ENCODE measurements around the gene DRG2. TPM values are rescaled to one million over a fixed set of nuclear protein-coding genes. Genes with fewer than 3 reads are reported as not detected.
A peak's percentile ranks its signal among the peaks of the same experiment; 100 is the strongest.

Gene DRG2, protein sequence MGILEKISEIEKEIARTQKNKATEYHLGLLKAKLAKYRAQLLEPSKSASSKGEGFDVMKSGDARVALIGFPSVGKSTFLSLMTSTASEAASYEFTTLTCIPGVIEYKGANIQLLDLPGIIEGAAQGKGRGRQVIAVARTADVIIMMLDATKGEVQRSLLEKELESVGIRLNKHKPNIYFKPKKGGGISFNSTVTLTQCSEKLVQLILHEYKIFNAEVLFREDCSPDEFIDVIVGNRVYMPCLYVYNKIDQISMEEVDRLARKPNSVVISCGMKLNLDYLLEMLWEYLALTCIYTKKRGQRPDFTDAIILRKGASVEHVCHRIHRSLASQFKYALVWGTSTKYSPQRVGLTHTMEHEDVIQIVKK
- polyA plus RNA-seq (2012; ENCODE audit: low read depth, missing spikeins) = 30.3 TPM

DNA sequence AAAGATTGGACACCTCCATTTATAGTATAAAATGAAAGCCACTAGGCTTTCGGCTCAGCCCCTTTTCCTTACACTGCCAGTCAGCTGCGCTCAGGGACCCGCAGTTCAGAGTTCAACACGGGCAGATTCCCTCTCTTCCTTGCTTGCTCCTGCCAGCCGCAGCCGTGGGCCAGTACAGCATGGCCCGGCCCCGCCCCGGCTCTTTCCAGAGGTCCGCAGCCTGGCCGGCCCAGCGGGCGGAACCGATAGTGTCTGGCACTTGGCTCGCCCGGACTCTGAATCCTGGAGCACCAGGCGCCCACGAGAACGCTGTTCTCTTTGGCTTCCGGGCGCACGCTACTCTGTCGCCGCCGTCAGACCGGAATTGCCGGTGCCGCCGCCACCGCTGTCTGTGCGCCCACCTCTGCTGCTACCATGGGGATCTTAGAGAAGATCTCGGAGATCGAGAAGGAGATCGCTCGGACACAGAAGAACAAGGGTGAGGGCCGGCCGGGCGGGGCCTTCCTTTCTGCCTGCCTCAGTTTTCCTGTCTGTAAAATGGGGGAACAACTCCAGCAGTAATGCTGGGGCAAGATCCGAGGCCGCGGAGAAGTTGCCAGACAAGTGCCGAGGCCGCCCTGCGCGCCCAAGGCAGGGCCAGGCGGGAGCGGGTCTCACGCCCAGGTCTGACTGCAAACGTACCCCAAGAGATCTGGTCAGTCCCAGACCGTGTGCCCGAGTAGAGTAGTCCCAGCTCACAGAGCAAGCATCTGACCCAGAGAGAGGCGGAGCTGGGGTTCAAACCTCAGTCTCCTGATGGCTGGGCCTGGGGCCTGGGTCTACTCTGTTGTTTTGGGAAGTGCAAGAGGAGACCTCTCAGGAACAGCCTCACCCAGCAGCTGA lies at the start of gene DRG2:
DRG2 (plus strand) TSS at position 339 of the 882 bp plus-strand sequence; CDS start at position 415, 76 bp downstream.
- no peak; the same call in none of the 2 replicates for TF ChIP-seq POU2F2 (IDR thresholded peaks at IDR 0.05; ENCODE audit: low read depth, low read length)
- TF ChIP-seq TAF1 (IDR thresholded peaks at IDR 0.05; ENCODE audit: low read depth, low read length) = peak; percentile 85
- TF ChIP-seq SPI1 (IDR thresholded peaks at IDR 0.05; ENCODE audit: low read depth, low read length) = no peak
- peak; percentile 83 for TF ChIP-seq POLR2A (IDR thresholded peaks at IDR 0.05; ENCODE audit: low read depth, low read length)
- TF ChIP-seq POLR2AphosphoS5 (IDR thresholded peaks at IDR 0.05; ENCODE audit: low read depth, low read length) = peak; percentile 82
- peak; percentile 69 for TF ChIP-seq PAX5 (IDR thresholded peaks at IDR 0.05; ENCODE audit: insufficient read depth, low read length, severe bottlenecking)
- DNase-seq (ENCODE audit: insufficient read length, low spot score) (peak; percentile 94), FAIRE-seq (peak; percentile 94)

DNA sequence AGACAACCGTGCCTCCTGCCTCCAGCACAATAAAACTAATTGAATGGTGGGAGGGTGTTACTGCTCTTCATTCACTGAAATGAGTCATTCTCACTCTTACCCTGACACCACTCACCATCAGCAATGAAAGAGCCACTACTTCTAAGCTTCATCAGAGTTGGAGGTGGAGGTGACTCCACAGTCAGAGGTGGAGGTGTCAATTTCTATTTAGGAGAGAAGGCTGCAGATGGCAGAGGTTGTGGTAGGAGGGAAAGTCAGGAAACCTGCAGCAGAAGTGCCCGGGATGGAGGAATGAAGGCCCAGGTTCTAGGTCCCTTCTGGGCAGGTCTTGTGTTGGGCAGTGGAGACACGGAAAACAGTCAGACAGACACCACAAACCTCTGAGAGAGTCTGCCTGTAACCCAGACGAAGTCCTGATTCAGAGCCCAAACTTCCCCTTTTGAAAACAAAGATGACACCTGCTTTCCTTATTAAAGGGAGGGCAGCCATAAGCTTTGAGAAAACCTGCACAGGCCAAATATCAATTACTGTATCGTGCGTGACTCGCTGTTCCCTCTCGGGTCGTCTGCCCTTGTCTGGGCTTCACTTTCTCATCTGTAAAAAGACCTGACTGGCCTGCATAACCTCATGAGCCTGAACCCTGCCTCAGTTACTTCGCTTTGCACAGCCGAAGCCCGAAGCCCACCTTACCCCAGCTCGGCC lies 49.4 kb upstream of the DRG2 start:
- DNase-seq (ENCODE audit: insufficient read length, low spot score) = no peak
- no peak for FAIRE-seq
- TF ChIP-seq POLR2AphosphoS5 (IDR thresholded peaks at IDR 0.05; ENCODE audit: low read depth, low read length) (no peak), SPI1 (IDR thresholded peaks at IDR 0.05; ENCODE audit: low read depth, low read length) (no peak), POU2F2 (IDR thresholded peaks at IDR 0.05; ENCODE audit: low read depth, low read length) (no peak), PAX5 (IDR thresholded peaks at IDR 0.05; ENCODE audit: insufficient read depth, low read length, severe bottlenecking) (no peak), TAF1 (IDR thresholded peaks at IDR 0.05; ENCODE audit: low read depth, low read length) (no peak), POLR2A (IDR thresholded peaks at IDR 0.05; ENCODE audit: low read depth, low read length) (no peak)

DNA sequence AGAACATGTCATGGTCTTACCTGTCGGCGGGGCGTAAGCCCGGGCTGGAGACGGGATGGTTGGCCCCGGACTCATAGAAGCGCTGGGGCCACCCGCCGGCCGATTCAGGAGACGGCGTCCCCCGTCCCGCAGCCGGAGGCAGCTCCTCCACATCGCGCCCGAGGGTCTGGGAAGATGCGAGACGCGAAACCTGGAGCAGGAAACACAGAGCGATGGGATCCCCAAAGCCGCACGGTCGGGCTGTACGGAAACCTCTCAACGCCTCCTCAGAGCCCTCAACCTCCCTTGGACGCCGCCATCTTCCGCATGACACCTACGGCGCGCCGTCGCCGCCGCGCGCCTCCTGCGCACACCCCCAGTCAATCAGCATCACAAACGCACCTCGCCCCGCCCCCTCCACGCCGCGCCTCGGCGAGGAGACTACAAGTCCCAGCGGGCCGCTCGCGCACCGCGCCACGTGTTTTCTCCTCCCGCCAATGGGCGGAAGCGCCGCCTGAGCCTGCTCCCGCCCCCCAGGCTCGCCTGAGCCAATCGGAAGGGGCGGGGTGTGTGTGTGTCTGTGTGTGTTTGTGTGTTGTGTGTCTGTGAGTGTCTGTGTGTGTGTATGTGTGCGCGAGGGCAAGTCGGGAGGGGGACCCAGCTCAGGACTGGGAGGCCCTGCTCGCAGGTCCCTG lies 48.8 kb upstream of the DRG2 start, which contains the start of the genes ATPAF2 and GID4:
ATPAF2 (minus strand) TSS at position 308 of the 674 bp plus-strand sequence; CDS start at position 153, 155 bp downstream.
GID4 (plus strand) TSS at position 548 of the 674 bp plus-strand sequence; CDS start at position 605, 57 bp downstream.
- FAIRE-seq = peak; percentile 98

DNA sequence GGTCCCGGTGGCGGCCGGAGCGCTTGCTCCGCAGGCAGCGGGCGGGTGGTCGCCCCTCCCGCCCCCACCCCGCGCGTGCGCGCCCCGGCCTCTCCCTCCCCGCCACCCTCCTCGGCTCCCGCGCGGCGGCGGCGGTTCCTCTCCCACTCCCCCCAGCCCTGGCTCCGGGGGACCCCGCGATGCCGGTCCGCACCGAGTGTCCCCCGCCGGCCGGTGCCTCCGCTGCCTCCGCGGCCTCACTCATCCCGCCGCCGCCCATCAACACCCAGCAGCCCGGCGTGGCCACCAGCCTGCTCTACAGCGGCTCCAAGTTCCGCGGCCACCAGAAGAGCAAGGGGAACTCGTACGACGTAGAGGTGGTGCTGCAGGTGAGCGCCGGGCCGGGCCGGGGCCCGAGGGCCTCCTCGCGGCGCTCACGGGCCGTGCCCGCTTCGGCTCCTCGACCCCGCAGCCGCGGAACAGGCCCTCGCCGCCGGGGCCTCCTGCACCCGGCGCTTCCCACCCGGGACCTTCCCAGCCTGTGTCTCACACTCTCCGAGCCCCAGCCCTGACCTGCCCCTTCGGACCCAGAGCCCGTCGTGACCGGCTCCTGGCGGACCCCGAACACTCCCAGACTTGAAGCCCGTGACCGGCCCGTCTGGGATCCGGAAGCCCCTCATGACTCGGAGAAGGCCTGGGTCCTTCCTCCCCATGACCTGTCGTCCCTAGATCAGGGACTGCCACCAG lies 48.0 kb upstream of the DRG2 start:
- FAIRE-seq = no peak
- 0 out of 2 replicates have a peak, but pooled peaks have one; percentile 24 for TF ChIP-seq TAF1 (IDR thresholded peaks at IDR 0.05; ENCODE audit: low read depth, low read length)
- TF ChIP-seq PAX5 (IDR thresholded peaks at IDR 0.05; ENCODE audit: insufficient read depth, low read length, severe bottlenecking) = no peak
- TF ChIP-seq POU2F2 (IDR thresholded peaks at IDR 0.05; ENCODE audit: low read depth, low read length) = no peak
- DNase-seq (ENCODE audit: insufficient read length, low spot score) = peak; percentile 34

More for the DNA sequence above, 48.8 kb upstream of the DRG2 start, which contains the start of the genes ATPAF2 and GID4:
- DNase-seq (ENCODE audit: insufficient read length, low spot score) = peak; percentile 97
- TF ChIP-seq POLR2A (IDR thresholded peaks at IDR 0.05; ENCODE audit: low read depth, low read length) (0 out of 2 replicates have a peak, but pooled peaks have one; percentile 29), POLR2AphosphoS5 (IDR thresholded peaks at IDR 0.05; ENCODE audit: low read depth, low read length) (peak; percentile 55; the same call in 1 of the 2 replicates), SPI1 (IDR thresholded peaks at IDR 0.05; ENCODE audit: low read depth, low read length) (no peak), POU2F2 (IDR thresholded peaks at IDR 0.05; ENCODE audit: low read depth, low read length) (0 out of 2 replicates have a peak, but pooled peaks have one; percentile 36), PAX5 (IDR thresholded peaks at IDR 0.05; ENCODE audit: insufficient read depth, low read length, severe bottlenecking) (peak; percentile 29), TAF1 (IDR thresholded peaks at IDR 0.05; ENCODE audit: low read depth, low read length) (peak; percentile 72)

DNA sequence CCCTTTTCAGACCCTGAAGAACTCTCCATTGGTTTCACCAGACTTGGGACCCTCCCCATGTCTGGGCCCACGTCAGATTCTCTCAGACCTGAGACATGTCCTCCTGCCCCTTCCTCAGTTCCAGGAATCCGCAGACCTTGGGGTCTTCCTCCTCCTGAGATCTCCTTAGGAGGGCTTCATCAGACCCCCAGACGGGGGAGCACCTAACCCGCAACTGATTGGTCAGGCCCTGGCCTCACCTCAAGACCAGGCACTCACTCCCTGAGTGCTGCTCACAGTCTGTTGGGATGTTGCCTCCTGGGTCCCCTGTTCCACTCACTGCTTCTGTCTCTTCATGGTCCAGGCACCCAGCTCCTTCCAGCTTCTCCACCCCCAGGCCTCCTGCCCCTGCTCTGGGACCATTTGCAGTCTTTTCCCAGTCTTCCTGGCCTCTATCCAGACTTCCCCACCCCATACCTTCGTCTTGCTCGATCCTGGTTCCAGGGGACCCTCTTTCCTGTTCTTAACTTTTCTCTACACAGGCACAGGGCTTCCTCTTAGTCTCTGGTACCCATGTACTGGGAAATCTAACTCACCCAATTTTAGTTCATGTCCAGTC lies 47.4 kb upstream of the DRG2 start:
- DNase-seq (ENCODE audit: insufficient read length, low spot score) = no peak
- TF ChIP-seq POLR2AphosphoS5 (IDR thresholded peaks at IDR 0.05; ENCODE audit: low read depth, low read length) = no peak
- TF ChIP-seq POU2F2 (IDR thresholded peaks at IDR 0.05; ENCODE audit: low read depth, low read length) = no peak
- TF ChIP-seq TAF1 (IDR thresholded peaks at IDR 0.05; ENCODE audit: low read depth, low read length) = no peak
- no peak for TF ChIP-seq PAX5 (IDR thresholded peaks at IDR 0.05; ENCODE audit: insufficient read depth, low read length, severe bottlenecking)
- TF ChIP-seq POLR2A (IDR thresholded peaks at IDR 0.05; ENCODE audit: low read depth, low read length) = no peak
- no peak for TF ChIP-seq SPI1 (IDR thresholded peaks at IDR 0.05; ENCODE audit: low read depth, low read length)
- peak; percentile 48 for FAIRE-seq

DNA sequence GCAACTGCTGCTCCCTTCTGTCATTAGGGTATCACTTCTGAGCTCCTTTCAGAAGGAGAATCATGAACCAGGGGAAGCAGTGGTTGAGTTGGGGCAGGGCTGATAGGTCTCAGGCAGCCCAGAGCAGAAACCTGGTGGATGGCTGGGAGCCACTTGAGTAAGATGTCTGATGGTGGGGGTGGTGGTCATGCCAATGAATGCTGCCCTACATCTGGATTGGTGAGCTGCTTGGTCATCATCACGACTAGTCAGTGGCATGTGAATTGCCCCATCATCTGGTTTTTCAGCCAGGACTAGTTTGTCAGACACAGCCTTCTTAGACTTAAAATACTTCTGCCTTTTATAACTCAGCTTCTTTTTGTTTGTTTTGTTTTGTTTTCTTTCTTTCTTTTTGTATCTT lies 46.0 kb upstream of the DRG2 start:
- FAIRE-seq (peak; percentile 9), DNase-seq (ENCODE audit: insufficient read length, low spot score) (no peak)
- TF ChIP-seq PAX5 (IDR thresholded peaks at IDR 0.05; ENCODE audit: insufficient read depth, low read length, severe bottlenecking) = no peak
- TF ChIP-seq POLR2A (IDR thresholded peaks at IDR 0.05; ENCODE audit: low read depth, low read length) = no peak
- TF ChIP-seq SPI1 (IDR thresholded peaks at IDR 0.05; ENCODE audit: low read depth, low read length) = no peak

DNA sequence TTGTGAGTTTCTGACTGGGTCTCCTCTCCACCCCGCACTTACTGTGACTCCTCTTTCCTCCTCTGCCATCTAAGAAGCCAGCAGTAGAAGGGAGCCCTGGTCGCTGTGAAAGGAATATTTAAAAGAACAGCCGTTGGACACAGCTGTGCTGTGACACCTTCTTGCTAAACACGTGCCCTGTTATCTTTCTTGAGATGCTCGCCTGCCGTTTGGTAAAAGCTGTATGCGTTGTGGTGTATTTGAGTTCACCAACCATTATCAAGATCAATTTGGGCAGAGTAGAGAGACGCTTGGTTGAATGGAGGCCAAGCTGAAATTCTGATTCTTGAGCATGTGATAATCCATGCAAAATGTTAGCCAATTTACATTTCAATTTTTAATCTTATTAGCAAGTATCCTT lies 44.8 kb upstream of the DRG2 start:
- no peak for DNase-seq (ENCODE audit: insufficient read length, low spot score)
- no peak for TF ChIP-seq POLR2A (IDR thresholded peaks at IDR 0.05; ENCODE audit: low read depth, low read length)
- TF ChIP-seq POU2F2 (IDR thresholded peaks at IDR 0.05; ENCODE audit: low read depth, low read length) = no peak
- no peak for TF ChIP-seq SPI1 (IDR thresholded peaks at IDR 0.05; ENCODE audit: low read depth, low read length)
- no peak for TF ChIP-seq POLR2AphosphoS5 (IDR thresholded peaks at IDR 0.05; ENCODE audit: low read depth, low read length)
- TF ChIP-seq PAX5 (IDR thresholded peaks at IDR 0.05; ENCODE audit: insufficient read depth, low read length, severe bottlenecking) = no peak
- TF ChIP-seq TAF1 (IDR thresholded peaks at IDR 0.05; ENCODE audit: low read depth, low read length) = no peak
- FAIRE-seq = no peak

All from GM12891 (cell line).